ENCODE measurements around the gene WDFY2. TPM values are rescaled to one million over a fixed set of nuclear protein-coding genes. Genes with fewer than 3 reads are reported as not detected.
"Not testable (repeated sequence)": the region's sequence is repeated elsewhere in the genome, so short reads cannot be mapped to it uniquely, and the experiment has no call there.

Gene WDFY2
- total and polyA plus RNA-seq, 2 experiments from 2014 or later = 6.9 to 14.2 TPM

GRCh38 chr13:51637852-51638215 lies 53.6 kb downstream of the WDFY2 start:
- 73 to 77% methylated on average over 4 of the region's 4 CpGs for WGBS, 2 experiments (ENCODE audit: low coverage in 1 of 2, low lambda C conversion rate in 2 of 2, missing lambda C conversion rate in 2 of 2)
- Histone ChIP-seq H3K79me2 (ENCODE audit: insufficient read depth) (peaks cover 99% of the 10 kb centered on the region), H3K4me1 (ENCODE audit: insufficient read depth) (peaks cover 54% of the 10 kb centered on the region), H3K9me3 (ENCODE audit: low read depth) (no peaks in the 10 kb centered on the region), H3K27ac (peak overlapping the region; percentile 52), H3K4me3 (peak overlapping the region; percentile 46), H3K9me2 (ENCODE audit: insufficient read depth) (no peaks in the 10 kb centered on the region), H2AFZ (no peak overlapping the region), H3K27me3 (replicated peaks; ENCODE audit: insufficient read depth) (no peaks in the 10 kb centered on the region), H3K4me2 (ENCODE audit: unreplicated experiment) (peak overlapping the region; percentile 79), H3F3A (ENCODE audit: insufficient read depth) (peaks cover 27% of the 10 kb centered on the region), H3K36me3 (ENCODE audit: low read depth) (no peaks in the 10 kb centered on the region), H4K20me1 (ENCODE audit: insufficient read depth) (no peaks in the 10 kb centered on the region), H3K9ac (peak overlapping the region; percentile 35)
- TF ChIP-seq EZH2 (IDR thresholded peaks at IDR 0.05; ENCODE audit: insufficient read depth, poor library complexity, severe bottlenecking) = no peak
- no peak for DNase-seq
- in situ Hi-C loops (cut with MboI) = no loop called here

GRCh38 chr13:51638216-51638871 lies 54.1 kb downstream of the WDFY2 start:
- in situ Hi-C loops (cut with MboI) = no loop called here
- peaks cover 52% of the 10 kb centered on the region for H3K4me1 ChIP-seq (ENCODE audit: insufficient read depth)
- no peaks in the 10 kb centered on the region for H4K20me1 ChIP-seq (ENCODE audit: insufficient read depth)
- peaks cover 94% of the 10 kb centered on the region for H3K79me2 ChIP-seq (ENCODE audit: insufficient read depth)
- 21 to 22% methylated on average over 7 of the region's 7 CpGs for WGBS, 2 experiments (ENCODE audit: low coverage in 1 of 2, low lambda C conversion rate in 2 of 2, missing lambda C conversion rate in 2 of 2)
- H3K36me3 ChIP-seq (ENCODE audit: low read depth) = no peaks in the 10 kb centered on the region
- H3K4me3 ChIP-seq = peak overlapping the region; percentile 46
- peak overlapping the region; percentile 52 for H3K27ac ChIP-seq
- peak overlapping the region; percentile 35 for H3K9ac ChIP-seq
- no peak for TF ChIP-seq EZH2phosphoT487 (IDR thresholded peaks at IDR 0.05; ENCODE audit: insufficient read depth, low read depth)
- no peak for TF ChIP-seq EZH2 (IDR thresholded peaks at IDR 0.05; ENCODE audit: insufficient read depth, poor library complexity, severe bottlenecking)
- H3K4me2 ChIP-seq (ENCODE audit: unreplicated experiment) = peak overlapping the region; percentile 79
- DNase-seq = peak; percentile 69
- H3K9me3 ChIP-seq (ENCODE audit: low read depth) = no peaks in the 10 kb centered on the region
- H2AFZ ChIP-seq = no peak overlapping the region
- no peaks in the 10 kb centered on the region for H3K9me2 ChIP-seq (ENCODE audit: insufficient read depth)
- H3F3A ChIP-seq (ENCODE audit: insufficient read depth) = peaks cover 25% of the 10 kb centered on the region
- no peaks in the 10 kb centered on the region for H3K27me3 ChIP-seq (replicated peaks; ENCODE audit: insufficient read depth)

GRCh38 chr13:51639171-51639570 lies 54.9 kb downstream of the WDFY2 start:
- in situ Hi-C loops (cut with MboI) = no loop called here
- TF ChIP-seq EZH2phosphoT487 (IDR thresholded peaks at IDR 0.05; ENCODE audit: insufficient read depth, low read depth) = no peak
- 0 to 2% methylated on average over 1 of the region's 1 CpG for WGBS, 2 experiments (ENCODE audit: low coverage in 1 of 2, low lambda C conversion rate in 2 of 2, missing lambda C conversion rate in 2 of 2)
- Histone ChIP-seq H3K9ac (peak overlapping the region; percentile 17), H3K79me2 (ENCODE audit: insufficient read depth) (peaks cover 85% of the 10 kb centered on the region), H3K4me1 (ENCODE audit: insufficient read depth) (peaks cover 53% of the 10 kb centered on the region), H3K9me3 (ENCODE audit: low read depth) (no peaks in the 10 kb centered on the region), H4K20me1 (ENCODE audit: insufficient read depth) (no peaks in the 10 kb centered on the region), H3K27ac (peak overlapping the region; percentile 52), H3K4me3 (peak overlapping the region; percentile 46), H3K36me3 (ENCODE audit: low read depth) (no peaks in the 10 kb centered on the region), H3K9me2 (ENCODE audit: insufficient read depth) (no peaks in the 10 kb centered on the region), H3K4me2 (ENCODE audit: unreplicated experiment) (peak overlapping the region; percentile 79), H3K27me3 (replicated peaks; ENCODE audit: insufficient read depth) (no peaks in the 10 kb centered on the region), H2AFZ (no peak overlapping the region), H3F3A (ENCODE audit: insufficient read depth) (peaks cover 28% of the 10 kb centered on the region)
- DNase-seq = no peak

GRCh38 chr13:51640696-51641095 lies 56.4 kb downstream of the WDFY2 start:
- H3K27ac ChIP-seq; H3K9ac ChIP-seq; H3K27me3 ChIP-seq (replicated peaks; ENCODE audit: insufficient read depth); H3K9me3 ChIP-seq (ENCODE audit: low read depth); H3K9me2 ChIP-seq (ENCODE audit: insufficient read depth); H3K4me2 ChIP-seq (ENCODE audit: unreplicated experiment); H3K36me3 ChIP-seq (ENCODE audit: low read depth); in situ Hi-C loops (cut with MboI); H2AFZ ChIP-seq; DNase-seq; H3K4me3 ChIP-seq; H4K20me1 ChIP-seq (ENCODE audit: insufficient read depth): not testable (repeated sequence)
- H3K79me2 ChIP-seq (ENCODE audit: insufficient read depth) = peaks cover 74% of the 10 kb centered on the region
- peaks cover 69% of the 10 kb centered on the region for H3K4me1 ChIP-seq (ENCODE audit: insufficient read depth)
- WGBS, 2 experiments (ENCODE audit: low coverage in 1 of 2, low lambda C conversion rate in 2 of 2, missing lambda C conversion rate in 2 of 2) = 87 to 93% methylated on average over 5 of the region's 5 CpGs
- H3F3A ChIP-seq (ENCODE audit: insufficient read depth) = peaks cover 42% of the 10 kb centered on the region

Measured in GM23248 (cell line).